Measurements from ENCODE around the gene PSMB7. TPM values are rescaled to one million over a fixed set of nuclear protein-coding genes. Genes with fewer than 3 reads are reported as not detected.

Gene PSMB7
- total RNA-seq, 1 experiment from 2014 or later = 216 TPM

DNA sequence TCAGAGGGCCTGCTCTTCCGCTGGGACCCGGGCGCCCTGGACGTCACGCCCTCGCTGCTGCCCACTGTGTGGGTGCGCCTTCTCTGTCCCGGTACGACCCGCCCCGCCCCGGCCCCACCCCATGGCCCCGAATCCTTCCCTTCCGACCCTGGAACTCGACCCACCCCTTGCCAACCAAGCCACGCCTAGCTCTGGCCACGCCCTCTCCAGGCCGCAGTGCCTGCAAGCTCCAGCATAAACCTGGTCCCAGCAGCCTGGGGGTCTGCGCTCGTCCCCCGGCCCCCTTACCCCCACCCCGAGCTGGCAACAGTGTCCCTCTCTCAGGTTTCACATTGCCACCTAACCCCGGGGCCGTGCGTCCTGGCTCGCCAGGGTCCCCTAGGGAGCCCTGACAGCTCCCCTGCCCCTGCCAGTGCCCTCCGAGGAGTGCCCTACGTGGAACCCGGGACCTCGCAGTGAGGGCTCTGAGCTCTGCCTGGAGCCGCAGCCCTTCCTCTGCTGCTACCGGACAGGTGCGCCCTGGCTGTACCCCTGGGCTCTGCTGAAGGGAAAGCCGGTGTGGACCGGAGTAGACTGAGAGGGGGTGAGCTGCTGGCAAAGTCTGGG, 38.4 kb upstream of the PSMB7 start:
- Histone ChIP-seq H3K36me3 (ENCODE audit: control insufficient read depth, insufficient read depth, low read length) (no peaks in the 10 kb centered on the region), H3K4me3 (ENCODE audit: low read depth, low read length) (peak overlapping the region; percentile 55), H3K27me3 (replicated peaks; ENCODE audit: control insufficient read depth, insufficient read depth, low read length) (no peaks in the 10 kb centered on the region), H3K4me1 (peaks cover 6% of the 10 kb centered on the region), H3K9me3 (no peaks in the 10 kb centered on the region)
- TF ChIP-seq, protein P1, sequence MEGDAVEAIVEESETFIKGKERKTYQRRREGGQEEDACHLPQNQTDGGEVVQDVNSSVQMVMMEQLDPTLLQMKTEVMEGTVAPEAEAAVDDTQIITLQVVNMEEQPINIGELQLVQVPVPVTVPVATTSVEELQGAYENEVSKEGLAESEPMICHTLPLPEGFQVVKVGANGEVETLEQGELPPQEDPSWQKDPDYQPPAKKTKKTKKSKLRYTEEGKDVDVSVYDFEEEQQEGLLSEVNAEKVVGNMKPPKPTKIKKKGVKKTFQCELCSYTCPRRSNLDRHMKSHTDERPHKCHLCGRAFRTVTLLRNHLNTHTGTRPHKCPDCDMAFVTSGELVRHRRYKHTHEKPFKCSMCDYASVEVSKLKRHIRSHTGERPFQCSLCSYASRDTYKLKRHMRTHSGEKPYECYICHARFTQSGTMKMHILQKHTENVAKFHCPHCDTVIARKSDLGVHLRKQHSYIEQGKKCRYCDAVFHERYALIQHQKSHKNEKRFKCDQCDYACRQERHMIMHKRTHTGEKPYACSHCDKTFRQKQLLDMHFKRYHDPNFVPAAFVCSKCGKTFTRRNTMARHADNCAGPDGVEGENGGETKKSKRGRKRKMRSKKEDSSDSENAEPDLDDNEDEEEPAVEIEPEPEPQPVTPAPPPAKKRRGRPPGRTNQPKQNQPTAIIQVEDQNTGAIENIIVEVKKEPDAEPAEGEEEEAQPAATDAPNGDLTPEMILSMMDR (IDR thresholded peaks at IDR 0.05; ENCODE audit: insufficient read depth in 1 of 2, low read depth in 1 of 2, low read length in 1 of 2, severe bottlenecking in 1 of 2, unreplicated experiment in 1 of 2) = no peak
- H3K27me3 Mint-ChIP-seq (ENCODE audit: insufficient read depth, unreplicated experiment) = no peaks in the 10 kb centered on the region
- DNase-seq = peak; percentile 67 to 78
- intact Hi-C loops (cut with micrococcal nuclease; ENCODE audit: unreplicated experiment) = no loop called here
- no peak overlapping the region for H3K27ac Mint-ChIP-seq (ENCODE audit: unreplicated experiment)
- POLR2A ChIA-PET = no interaction called here
- H3K9me3 Mint-ChIP-seq (ENCODE audit: unreplicated experiment) = no peaks in the 10 kb centered on the region
- CTCF ChIA-PET = interaction anchor here (0.5 to 0.6 kb wide), 3 partner anchors 46 to 690 kb away, joined by 4 read pairs; partner anchors contain the start of gene SCAI
- H3K4me3 Mint-ChIP-seq (ENCODE audit: unreplicated experiment) = peak overlapping the region; percentile 76
- H3K4me1 Mint-ChIP-seq (ENCODE audit: low read depth, unreplicated experiment) = no peaks in the 10 kb centered on the region
- no peaks in the 10 kb centered on the region for H3K36me3 Mint-ChIP-seq (ENCODE audit: insufficient read depth, unreplicated experiment)
- BruUV-seq (replicated peaks) = no TSS peak

DNA sequence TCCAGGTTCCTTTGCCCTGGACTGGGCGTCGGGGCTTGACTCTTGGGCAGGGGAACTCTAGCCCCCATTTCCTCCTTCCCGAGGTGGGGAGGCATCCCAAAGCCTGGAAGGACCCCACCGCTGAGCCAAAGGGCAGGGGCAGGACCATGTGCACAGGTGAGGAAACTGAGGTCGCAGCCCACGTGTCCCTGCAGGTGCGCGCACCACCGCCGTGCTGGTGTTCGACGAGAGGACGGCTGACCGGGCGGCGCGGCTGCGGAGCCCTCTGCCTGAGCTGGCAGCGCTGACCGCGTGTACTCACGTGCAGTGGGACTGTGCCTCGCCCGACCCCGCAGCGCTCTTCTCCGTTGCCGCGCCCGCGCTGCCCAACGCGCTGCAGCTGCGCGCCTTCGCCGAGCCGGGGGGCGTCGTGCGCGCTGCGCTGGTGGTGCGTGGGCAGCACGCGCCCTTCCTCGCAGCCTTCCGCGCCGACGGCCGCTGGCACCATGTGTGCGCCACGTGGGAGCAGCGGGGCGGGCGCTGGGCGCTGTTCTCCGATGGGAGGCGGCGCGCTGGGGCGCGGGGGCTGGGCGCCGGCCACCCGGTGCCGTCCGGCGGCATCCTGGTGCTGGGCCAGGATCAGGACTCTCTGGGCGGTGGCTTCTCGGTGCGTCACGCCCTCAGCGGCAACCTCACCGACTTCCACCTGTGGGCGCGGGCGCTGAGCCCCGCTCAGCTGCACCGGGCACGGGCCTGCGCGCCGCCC, 37.8 kb upstream of the PSMB7 start:
- no peaks in the 10 kb centered on the region for H3K4me1 Mint-ChIP-seq (ENCODE audit: low read depth, unreplicated experiment)
- intact Hi-C loops (cut with micrococcal nuclease; ENCODE audit: unreplicated experiment) = no loop called here
- no peak overlapping the region for H3K27ac Mint-ChIP-seq (ENCODE audit: unreplicated experiment)
- H3K9me3 ChIP-seq = no peaks in the 10 kb centered on the region
- no peaks in the 10 kb centered on the region for H3K27me3 ChIP-seq (replicated peaks; ENCODE audit: control insufficient read depth, insufficient read depth, low read length)
- H3K36me3 ChIP-seq (ENCODE audit: control insufficient read depth, insufficient read depth, low read length) = no peaks in the 10 kb centered on the region
- DNase-seq = peak in 1 of 2 experiments; percentile 55
- no peaks in the 10 kb centered on the region for H3K27me3 Mint-ChIP-seq (ENCODE audit: insufficient read depth, unreplicated experiment)
- no TSS peak for BruUV-seq (replicated peaks)
- ChIA-PET POLR2A (no interaction called here), CTCF (interaction anchor here (0.5 to 0.6 kb wide), 2 partner anchors 21 to 46 kb away, joined by 3 to 4 read pairs; no protein-coding TSS in a partner anchor)
- peak overlapping the region; percentile 76 for H3K4me3 Mint-ChIP-seq (ENCODE audit: unreplicated experiment)
- H3K9me3 Mint-ChIP-seq (ENCODE audit: unreplicated experiment) = no peaks in the 10 kb centered on the region
- peak overlapping the region; percentile 55 for H3K4me3 ChIP-seq (ENCODE audit: low read depth, low read length)
- H3K4me1 ChIP-seq = peaks cover 6% of the 10 kb centered on the region
- no peaks in the 10 kb centered on the region for H3K36me3 Mint-ChIP-seq (ENCODE audit: insufficient read depth, unreplicated experiment)
- TF ChIP-seq, protein P1 (IDR thresholded peaks at IDR 0.05; ENCODE audit: insufficient read depth in 1 of 2, low read depth in 1 of 2, low read length in 1 of 2, severe bottlenecking in 1 of 2, unreplicated experiment in 1 of 2) = no peak

DNA sequence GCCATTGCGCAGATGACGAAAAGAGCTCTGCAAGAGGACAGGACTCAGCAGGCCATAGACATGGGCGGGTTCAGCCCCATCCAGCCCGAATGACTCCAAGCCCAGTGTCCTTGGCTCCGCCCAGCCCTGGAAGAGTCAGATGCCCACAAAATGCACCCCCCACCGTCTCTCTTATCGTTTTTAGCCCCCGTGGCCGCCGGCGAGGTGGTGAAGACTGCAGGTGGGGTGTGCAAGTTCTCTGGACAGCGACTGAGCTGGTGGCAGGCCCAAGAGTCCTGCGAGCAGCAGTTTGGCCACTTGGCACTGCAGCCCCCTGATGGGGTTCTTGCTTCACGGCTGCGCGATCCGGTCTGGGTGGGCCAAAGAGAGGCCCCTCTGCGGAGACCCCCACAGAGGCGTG, 37.1 kb upstream of the PSMB7 start:
- intact Hi-C loops (cut with micrococcal nuclease; ENCODE audit: unreplicated experiment) = no loop called here
- no peak for DNase-seq
- Mint-ChIP-seq H3K36me3 (ENCODE audit: insufficient read depth, unreplicated experiment) (no peaks in the 10 kb centered on the region), H3K9me3 (ENCODE audit: unreplicated experiment) (no peaks in the 10 kb centered on the region), H3K4me1 (ENCODE audit: low read depth, unreplicated experiment) (no peaks in the 10 kb centered on the region), H3K27ac (ENCODE audit: unreplicated experiment) (no peak overlapping the region), H3K27me3 (ENCODE audit: insufficient read depth, unreplicated experiment) (no peaks in the 10 kb centered on the region), H3K4me3 (ENCODE audit: unreplicated experiment) (peak overlapping the region; percentile 45)
- ChIA-PET CTCF (interaction anchor here (0.5 kb wide), 1 partner anchor 22 kb away, joined by 3 read pairs; no protein-coding TSS in a partner anchor), POLR2A (no interaction called here)
- Histone ChIP-seq H3K9me3 (no peaks in the 10 kb centered on the region), H3K4me3 (ENCODE audit: low read depth, low read length) (no peak overlapping the region), H3K36me3 (ENCODE audit: control insufficient read depth, insufficient read depth, low read length) (no peaks in the 10 kb centered on the region), H3K27me3 (replicated peaks; ENCODE audit: control insufficient read depth, insufficient read depth, low read length) (no peaks in the 10 kb centered on the region), H3K4me1 (peaks cover 6% of the 10 kb centered on the region)
- BruUV-seq (replicated peaks) = no TSS peak
- TF ChIP-seq, protein P1 (IDR thresholded peaks at IDR 0.05; ENCODE audit: insufficient read depth in 1 of 2, low read depth in 1 of 2, low read length in 1 of 2, severe bottlenecking in 1 of 2, unreplicated experiment in 1 of 2) = no peak
